Measurements from ENCODE around the gene SMPD3.

SMPD3 gene

GRCh38 chr16:68319185-68319908 is 129.0 kb downstream of the SMPD3 start:
- no peak for DNase-seq

- no peak for DNase-seq
These were observed 135.2 kb downstream of the SMPD3 start for GRCh38 chr16:68313116-68313515.

GRCh38 chr16:68310774-68311511 is 137.4 kb downstream of the SMPD3 start, which contains the start of the genes PRMT7 and SLC7A6OS:
Gene PRMT7, plus strand, starts transcription at chr16:68311019. Its CDS starts 4,961 bp downstream, at chr16:68315980.
Gene SLC7A6OS, minus strand, starts transcription at chr16:68310946. Its CDS starts 20 bp downstream, at chr16:68310926.
- peak; percentile 90 for DNase-seq

- no peak for DNase-seq
These were observed 137.9 kb downstream of the SMPD3 start for GRCh38 chr16:68310437-68310773.

- peak; percentile 26 for DNase-seq
These were observed 138.5 kb downstream of the SMPD3 start for GRCh38 chr16:68309799-68310198.
